AG04450 (cell line): ENCODE data around the gene MMP24. TPM values are rescaled to one million over a fixed set of nuclear protein-coding genes. Genes with fewer than 3 reads are reported as not detected.
A peak's percentile ranks its signal among the peaks of the same experiment; 100 is the strongest.
"Not testable (repeated sequence)": the region's sequence is repeated elsewhere in the genome, so short reads cannot be mapped to it uniquely, and the experiment has no call there.

Experiments
- CTCF ChIA-PET: fragments of 300-600, 350-600 bp; formaldehyde crosslinking; extraction: SDS; loops from one replicate; lab custom pipeline; 2022; ENCODE audit warnings: antibody characterized with exemption, inconsistent platforms; lab: Charles Lee
- POLR2A ChIA-PET: fragments of 350-600 bp; formaldehyde crosslinking; extraction: SDS; loops from one replicate; lab custom pipeline; 2021; ENCODE audit warnings: antibody characterized with exemption, inconsistent platforms; lab: Yijun Ruan, JAX
- DNase-seq: peaks from one replicate; pipeline ENCODE4 v3.0.0-alpha.2; 2011; ENCODE audit warnings: low read depth, low spot score
- H3K27ac ChIP-seq: one replicate; pipeline ENCODE4 v1.5.1; 2012; ENCODE audit warnings: low read depth, low read length, control low read depth
- H3K27me3 ChIP-seq: one replicate; pipeline ENCODE4 v1.6.0; 2012; ENCODE audit warnings: low read length; ENCODE audit not compliant: control insufficient read depth, insufficient read depth
- H3K4me3 ChIP-seq: 2 replicates; pipeline ENCODE4 v1.5.1; 2011; ENCODE audit warnings: mild to moderate bottlenecking, low read depth, low read length, control low read depth
- H3K9me3 ChIP-seq: 2 replicates; pipeline ENCODE4 v1.5.1; 2012; ENCODE audit warnings: low read length; ENCODE audit not compliant: control insufficient read depth, insufficient read depth
- polyA plus RNA-seq: library from polyadenylated mRNA; depleted of rRNA; stranded (reverse); fragments of >200 nt; gene quantifications from 2 replicates; pipeline ENCODE4 v1.2.3, GENCODE V29; 2011
- TF ChIP-seq, protein P1 (sequence below): IDR thresholded peaks from 2 replicates; pipeline ENCODE4 v1.5.1; 2011; ENCODE audit warnings: low read depth, low read length, control low read depth, inconsistent platforms

MMP24 gene
- polyA plus RNA-seq, 1 experiment = 0.40 TPM

DNA sequence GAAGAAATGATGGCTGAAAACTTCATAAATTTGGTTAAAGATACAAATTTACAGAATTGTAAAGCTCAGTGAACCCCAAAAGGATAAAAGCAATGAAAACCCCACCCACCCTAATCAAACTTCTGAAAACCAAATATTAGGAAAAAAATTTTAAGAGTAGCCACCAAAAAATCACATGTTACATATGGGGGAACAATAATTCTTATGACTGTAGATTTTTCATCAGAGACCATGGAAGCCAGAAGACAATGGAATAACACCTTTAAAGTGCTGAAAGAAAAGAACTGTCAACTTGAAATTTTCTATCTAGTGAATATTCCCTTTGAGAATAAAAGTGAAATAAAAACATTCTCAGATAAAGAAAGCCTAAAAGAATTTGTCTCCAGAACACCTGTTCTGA, 30.2 kb upstream of the MMP24 start:
- TF ChIP-seq, protein P1, sequence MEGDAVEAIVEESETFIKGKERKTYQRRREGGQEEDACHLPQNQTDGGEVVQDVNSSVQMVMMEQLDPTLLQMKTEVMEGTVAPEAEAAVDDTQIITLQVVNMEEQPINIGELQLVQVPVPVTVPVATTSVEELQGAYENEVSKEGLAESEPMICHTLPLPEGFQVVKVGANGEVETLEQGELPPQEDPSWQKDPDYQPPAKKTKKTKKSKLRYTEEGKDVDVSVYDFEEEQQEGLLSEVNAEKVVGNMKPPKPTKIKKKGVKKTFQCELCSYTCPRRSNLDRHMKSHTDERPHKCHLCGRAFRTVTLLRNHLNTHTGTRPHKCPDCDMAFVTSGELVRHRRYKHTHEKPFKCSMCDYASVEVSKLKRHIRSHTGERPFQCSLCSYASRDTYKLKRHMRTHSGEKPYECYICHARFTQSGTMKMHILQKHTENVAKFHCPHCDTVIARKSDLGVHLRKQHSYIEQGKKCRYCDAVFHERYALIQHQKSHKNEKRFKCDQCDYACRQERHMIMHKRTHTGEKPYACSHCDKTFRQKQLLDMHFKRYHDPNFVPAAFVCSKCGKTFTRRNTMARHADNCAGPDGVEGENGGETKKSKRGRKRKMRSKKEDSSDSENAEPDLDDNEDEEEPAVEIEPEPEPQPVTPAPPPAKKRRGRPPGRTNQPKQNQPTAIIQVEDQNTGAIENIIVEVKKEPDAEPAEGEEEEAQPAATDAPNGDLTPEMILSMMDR = no peak
- ChIA-PET POLR2A (no interaction called here), CTCF (interaction anchor here (1.0 kb wide), 1 partner anchor 12 kb away, joined by 3 read pairs; no protein-coding TSS in a partner anchor)
- Histone ChIP-seq H3K4me3 (no peak overlapping the region), H3K27ac (no peak overlapping the region), H3K9me3 (peaks cover 20% of the 10 kb centered on the region), H3K27me3 (no peaks in the 10 kb centered on the region)
- DNase-seq = no peak

DNA sequence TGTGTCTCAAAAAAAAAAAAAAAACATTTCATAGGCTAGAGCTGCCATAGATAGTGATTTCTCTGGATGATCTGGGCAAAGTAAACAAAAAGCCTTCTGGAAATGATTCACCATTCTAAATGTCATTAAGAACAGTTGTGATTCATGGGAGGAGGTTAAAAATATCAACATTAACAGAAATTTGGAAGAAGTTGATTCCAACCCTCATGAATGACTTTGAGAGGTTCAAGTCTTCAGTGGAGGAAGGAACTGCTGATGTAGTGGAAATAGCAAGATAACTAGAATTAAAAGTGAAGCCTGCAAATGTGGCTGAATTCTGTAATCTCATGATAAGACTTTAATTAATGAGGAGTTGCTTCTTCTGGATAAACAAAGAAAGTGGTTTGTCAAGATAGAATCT, 26.8 kb upstream of the MMP24 start:
- ChIA-PET POLR2A (no interaction called here), CTCF (interaction anchor here (0.6 kb wide), 1 partner anchor 24 kb away, joined by 4 read pairs; no protein-coding TSS in a partner anchor)
- TF ChIP-seq, protein P1 = no peak
- Histone ChIP-seq H3K9me3 (peaks cover 20% of the 10 kb centered on the region), H3K27me3 (no peaks in the 10 kb centered on the region), H3K27ac (no peak overlapping the region), H3K4me3 (no peak overlapping the region)
- no peak for DNase-seq

DNA sequence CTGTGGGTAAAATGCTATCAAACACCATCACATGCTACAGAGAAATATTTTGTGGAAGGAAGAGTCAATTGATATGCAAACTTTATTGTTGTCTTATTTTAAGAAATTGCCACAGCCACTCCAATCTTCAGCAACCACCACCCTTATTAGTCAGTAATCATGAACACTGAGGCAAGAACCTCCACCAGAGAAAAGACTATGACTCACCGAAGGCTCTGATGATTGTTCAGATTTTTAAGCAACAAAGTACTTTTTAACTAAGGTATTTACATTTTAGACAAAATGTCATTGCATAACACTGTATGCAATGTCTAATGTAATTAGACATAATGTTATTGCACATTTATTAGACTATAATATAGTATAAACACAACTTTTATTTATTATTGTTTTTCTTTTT, 26.2 kb upstream of the MMP24 start:
- Histone ChIP-seq H3K9me3 (peaks cover 20% of the 10 kb centered on the region), H3K27ac (no peak overlapping the region), H3K4me3 (no peak overlapping the region), H3K27me3 (no peaks in the 10 kb centered on the region)
- CTCF ChIA-PET = interaction anchor here (0.6 kb wide), 1 partner anchor 24 kb away, joined by 4 read pairs; no protein-coding TSS in a partner anchor
- TF ChIP-seq, protein P1 = no peak
- POLR2A ChIA-PET = no interaction called here
- DNase-seq = peak; percentile 39

DNA sequence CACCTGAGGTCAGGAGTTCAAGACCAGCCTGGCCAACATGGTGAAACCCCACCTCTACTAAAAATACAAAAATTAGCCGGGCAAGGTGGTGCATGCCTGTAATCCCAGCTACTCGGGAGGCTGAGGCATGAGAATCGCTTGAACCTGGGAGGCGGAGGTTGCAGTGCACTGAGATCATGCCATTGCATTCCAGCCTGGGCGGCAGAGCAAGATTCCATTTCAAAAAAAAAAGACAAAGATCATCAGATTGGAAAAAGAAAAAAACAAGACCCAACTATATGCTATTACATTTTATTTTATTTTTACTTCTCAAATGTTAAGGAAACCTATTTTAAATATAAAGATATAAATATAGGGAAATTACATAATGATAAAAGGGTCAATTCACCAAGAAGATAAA, 25.0 kb upstream of the MMP24 start:
- H3K4me3 ChIP-seq, H3K27me3 ChIP-seq, CTCF ChIA-PET, POLR2A ChIA-PET, H3K27ac ChIP-seq, DNase-seq: not testable (repeated sequence)
- peaks cover 16% of the 10 kb centered on the region for H3K9me3 ChIP-seq

DNA sequence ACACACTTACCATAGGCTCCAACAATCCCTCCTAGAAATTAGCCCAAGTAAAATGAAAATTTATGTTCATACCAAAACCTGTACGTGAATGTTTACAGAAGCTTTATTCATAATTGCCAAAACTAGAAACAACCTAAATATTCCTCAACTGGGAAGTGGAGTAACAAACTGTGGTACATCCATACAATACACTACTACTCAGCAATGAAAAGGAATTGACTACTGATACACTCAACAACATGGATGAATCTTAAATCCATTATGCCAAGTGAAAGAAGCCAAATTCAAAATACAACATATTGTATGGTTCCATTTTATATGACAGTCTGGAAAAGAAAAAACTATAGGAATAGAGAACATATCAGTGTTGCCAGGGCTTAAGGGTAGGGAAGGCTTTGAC, 19.7 kb upstream of the MMP24 start:
- CTCF ChIA-PET = interaction anchor here (1.6 to 4.8 kb wide), 3 partner anchors 12 to 111 kb away, joined by 6 to 95 read pairs (median 76); no protein-coding TSS in a partner anchor
- TF ChIP-seq, protein P1 = no peak
- no peak overlapping the region for H3K27ac ChIP-seq
- POLR2A ChIA-PET = no interaction called here
- no peak for DNase-seq
- H3K9me3 ChIP-seq = no peaks in the 10 kb centered on the region
- H3K27me3 ChIP-seq = no peaks in the 10 kb centered on the region
- no peak overlapping the region for H3K4me3 ChIP-seq
